GM12878 (cell line): ENCODE results near the gene KIF21A.

Experiments
- CTCF ChIP-seq, 3 experiments: IDR thresholded peaks in 2 of 3; conservative IDR thresholded peaks in 1 of 3; 2 replicates each; pipeline ENCODE4 v1.5.1; 2011; ENCODE audit warnings: low read depth in 3 of 3, low read length in 3 of 3, mild to moderate bottlenecking in 3 of 3, control low read depth in 2 of 3, moderate library complexity in 2 of 3, inconsistent platforms in 1 of 3, mixed read lengths in 1 of 3; ENCODE audit not compliant: control insufficient read depth in 2 of 3, insufficient read depth in 1 of 3; ENCODE audit errors: extremely low read depth in 1 of 3
- EZH2 ChIP-seq: IDR thresholded peaks from 2 replicates; pipeline ENCODE4 v1.6.1; 2012; ENCODE audit warnings: low read depth, mild to moderate bottlenecking, control low read depth, inconsistent platforms, low read length, borderline replicate concordance; ENCODE audit not compliant: control insufficient read depth
- POLR2AphosphoS5 ChIP-seq: IDR thresholded peaks from 2 replicates; pipeline ENCODE4 v1.6.1; 2011; ENCODE audit warnings: mild to moderate bottlenecking, low read length, inconsistent platforms

GRCh38 chr12:39357041-39357440, 85.9 kb downstream of the KIF21A start:
- TF ChIP-seq CTCF (IDR thresholded peaks at IDR 0.05 in 2 of 3, conservative IDR thresholded peaks at IDR 0.05 in 1 of 3; ENCODE audit: control insufficient read depth in 2 of 3, extremely low read depth in 1 of 3, insufficient read depth in 1 of 3, low read depth in 3 of 3, low read length in 3 of 3): no peak
- TF ChIP-seq EZH2: no peak
- TF ChIP-seq POLR2AphosphoS5: no peak
